Body of pancreas (tissue), 4 donors: ENCODE measurements around the gene TAF13. TPM values are rescaled to one million over a fixed set of nuclear protein-coding genes. Genes with fewer than 3 reads are reported as not detected.

Experiments
- ATAC-seq: fragments of 150-250 bp; one replicate; pipeline ENCODE4 v1.9.1; 2016
- DNase-seq, 4 donors: peaks; one replicate each; pipeline ENCODE4 v3.0.0-alpha.2; 2019
- H3K27ac ChIP-seq, 4 donors: fragments of 200-600 bp; sonication (generic); 1 replicate in 3 of 4; 2 replicates in 1 of 4; pipeline versions ENCODE4 v1.5.1 to v1.6.1; 2016 to 2019; ENCODE audit warnings: mild to moderate bottlenecking in 1 of 4, mixed read lengths in 1 of 4, moderate library complexity in 1 of 4
- H3K27me3 ChIP-seq, 2 donors: fragments of 200-600 bp; sonication (generic); one replicate each; pipeline ENCODE4 v1.6.0; 2016; ENCODE audit warnings: mild to moderate bottlenecking in 1 of 2
- H3K36me3 ChIP-seq, 2 donors: fragments of 200-600 bp; sonication (generic); replicated peaks in 1 of 2; 2 replicates each; pipeline ENCODE4 v1.5.1; 2016; ENCODE audit warnings: low read depth in 2 of 2; ENCODE audit not compliant: insufficient read depth in 1 of 2
- H3K4me1 ChIP-seq: fragments of 200-600 bp; sonication (generic); one replicate; pipeline ENCODE4 v1.6.0; 2016
- H3K4me3 ChIP-seq, 2 donors: fragments of 200-600 bp; sonication (generic); 1 replicate in 1 of 2; 2 replicates in 1 of 2; pipeline ENCODE4 v1.5.1; 2016 to 2019
- H3K9me3 ChIP-seq, 3 donors: fragments of 200-600 bp; sonication (generic); 1 replicate in 2 of 3; 2 replicates in 1 of 3; pipeline ENCODE4 v1.5.1; 2016
- POLR2A ChIP-seq, 3 donors: fragments of 450-650 bp; IDR thresholded peaks; one replicate each; pipeline ENCODE4 v1.6.1; 2016; ENCODE audit warnings: antibody characterized with exemption in 3 of 3, mild to moderate bottlenecking in 2 of 3
- WGBS, 2 donors: methylation state at CpG; one replicate each; pipeline ENCODE4 v1.1.5; 2017; 5-methylcytosine and 5-hydroxymethylcytosine counted together
- intact Hi-C: fragments of 100-400 bp; cut with DNase I; formaldehyde crosslinking; loops from one replicate; pipeline ENCODE4 v1.15.1; 2023
- total RNA-seq, 2 donors: library from RNA; depleted of rRNA; stranded (reverse); fragments of >200 nt; gene quantifications; one replicate each; pipeline ENCODE4 v1.1.0, GENCODE V29; 2016
- TF ChIP-seq, protein P1 (sequence below), 7 experiments: fragments of 450-650 bp in 4 of 7; fragments of 200-600 bp in 3 of 7; sonication (generic) in 3 of 7; IDR thresholded peaks; one replicate each; pipeline ENCODE4 v1.5.1; 2016 to 2019; ENCODE audit warnings: antibody characterized with exemption in 7 of 7

The TAF13 gene
- total RNA-seq, 2 donors from 2014 or later: 5.9 to 18.4 TPM

DNA sequence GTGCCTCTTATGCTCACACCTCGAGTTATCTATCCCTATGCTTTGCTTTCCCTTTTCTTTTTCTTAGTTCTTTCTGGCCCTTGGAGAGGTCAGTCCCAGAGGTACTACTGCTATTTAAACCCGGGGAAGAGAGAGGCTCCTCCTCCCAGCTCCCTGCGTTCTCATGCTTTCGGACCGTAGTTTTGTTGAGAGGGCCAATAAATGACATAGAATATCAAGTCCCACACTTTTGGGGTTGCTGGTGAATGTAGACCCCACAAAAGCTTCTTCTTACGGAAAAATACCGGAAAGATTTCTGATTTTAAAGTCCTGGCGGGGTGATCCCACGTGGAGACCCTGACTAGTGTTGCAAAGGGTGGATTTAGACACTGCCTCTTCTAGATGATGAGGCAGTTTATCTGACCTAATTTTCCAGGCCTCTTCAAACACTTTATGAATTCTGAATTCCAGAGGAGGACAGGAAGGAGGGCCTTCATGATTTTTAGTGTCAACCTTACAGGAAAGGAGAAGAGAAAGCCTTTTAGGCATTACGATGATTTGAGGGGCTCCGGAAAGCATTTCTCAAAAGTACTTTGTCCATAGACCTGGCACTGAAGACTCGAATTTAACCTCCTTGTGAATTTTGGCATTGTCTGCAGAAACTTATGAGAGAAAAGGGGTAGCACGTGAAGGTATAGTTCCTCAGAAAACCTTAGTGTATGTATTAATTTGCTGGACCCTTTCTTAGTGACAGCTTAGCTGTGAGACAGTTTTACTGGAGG, 15.5 kb upstream of the TAF13 start:
- intact Hi-C loops: no loop called here
- Histone ChIP-seq H3K4me3 (peak overlapping the region; percentile 73 to 78), H3K4me1 (peaks cover 30% of the 10 kb centered on the region), H3K27me3 (peaks cover 0 to 3% of the 10 kb centered on the region in 2 donors), H3K36me3 (peaks cover 0 to 3% of the 10 kb centered on the region in 2 donors), H3K27ac (peak overlapping the region; percentile 90 to 95 (median 91)), H3K9me3 (no peaks in the 10 kb centered on the region)
- DNase-seq (peak in 1 of 4 donors; percentile 32), ATAC-seq (peak; percentile 41)
- 1 to 2% methylated on average over 13 of the region's 13 CpGs for WGBS, 2 donors
- no peak for TF ChIP-seq POLR2A (IDR thresholded peaks at IDR 0.05)
- TF ChIP-seq, protein P1, sequence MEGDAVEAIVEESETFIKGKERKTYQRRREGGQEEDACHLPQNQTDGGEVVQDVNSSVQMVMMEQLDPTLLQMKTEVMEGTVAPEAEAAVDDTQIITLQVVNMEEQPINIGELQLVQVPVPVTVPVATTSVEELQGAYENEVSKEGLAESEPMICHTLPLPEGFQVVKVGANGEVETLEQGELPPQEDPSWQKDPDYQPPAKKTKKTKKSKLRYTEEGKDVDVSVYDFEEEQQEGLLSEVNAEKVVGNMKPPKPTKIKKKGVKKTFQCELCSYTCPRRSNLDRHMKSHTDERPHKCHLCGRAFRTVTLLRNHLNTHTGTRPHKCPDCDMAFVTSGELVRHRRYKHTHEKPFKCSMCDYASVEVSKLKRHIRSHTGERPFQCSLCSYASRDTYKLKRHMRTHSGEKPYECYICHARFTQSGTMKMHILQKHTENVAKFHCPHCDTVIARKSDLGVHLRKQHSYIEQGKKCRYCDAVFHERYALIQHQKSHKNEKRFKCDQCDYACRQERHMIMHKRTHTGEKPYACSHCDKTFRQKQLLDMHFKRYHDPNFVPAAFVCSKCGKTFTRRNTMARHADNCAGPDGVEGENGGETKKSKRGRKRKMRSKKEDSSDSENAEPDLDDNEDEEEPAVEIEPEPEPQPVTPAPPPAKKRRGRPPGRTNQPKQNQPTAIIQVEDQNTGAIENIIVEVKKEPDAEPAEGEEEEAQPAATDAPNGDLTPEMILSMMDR (IDR thresholded peaks at IDR 0.05): peak in 1 of 7 experiments; percentile 4

DNA sequence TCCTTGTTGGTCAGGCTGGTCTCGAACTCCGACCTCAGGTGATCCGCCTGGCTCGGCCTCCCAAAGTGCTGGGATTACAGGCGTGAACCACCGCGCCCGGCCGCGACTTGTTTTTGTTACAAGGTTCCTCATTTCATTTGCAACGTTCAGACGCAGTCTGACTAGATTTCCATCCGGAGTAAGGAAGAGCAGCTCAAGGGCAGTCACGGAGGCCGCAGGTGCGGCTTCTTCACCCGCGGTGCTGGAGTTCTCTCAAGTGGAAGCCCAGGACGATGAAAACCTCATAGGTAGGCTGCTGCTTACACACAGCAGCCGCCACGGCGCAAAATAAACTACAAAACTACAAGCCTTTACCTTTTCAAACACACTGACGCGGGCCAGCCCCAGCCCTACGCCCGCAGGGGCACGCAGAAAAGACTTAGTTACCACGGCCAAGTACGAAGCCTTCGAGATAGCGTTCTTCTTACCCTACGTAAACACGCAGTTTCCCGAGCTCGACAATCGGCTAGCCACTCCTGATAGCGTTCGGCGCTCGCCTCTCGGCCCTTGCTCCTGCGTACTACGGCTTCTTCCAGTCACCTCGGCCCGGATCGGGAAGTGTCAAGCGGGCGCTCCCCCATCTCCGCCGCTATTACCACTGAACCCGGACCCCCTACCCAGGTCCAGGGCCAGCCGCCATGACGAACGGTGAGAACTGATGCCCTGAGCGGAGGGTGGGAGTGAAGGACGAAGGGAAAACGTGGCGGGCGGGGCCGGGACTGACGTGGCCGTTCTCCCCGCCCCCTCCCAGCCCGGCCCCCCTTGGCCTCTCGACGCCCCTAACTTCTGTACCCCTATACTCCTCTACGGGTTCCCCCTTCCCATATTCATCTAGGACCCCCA, 14.6 kb upstream of the TAF13 start, which contains the start of gene TMEM167B:
TMEM167B (plus strand) TSS at position 569 of the 882 bp plus-strand sequence; CDS start at position 678, 109 bp downstream.
- intact Hi-C loops: no loop called here
- H3K36me3 ChIP-seq: peaks cover 0 to 3% of the 10 kb centered on the region in 2 donors
- WGBS, 2 donors: 3 to 4% methylated on average over 23 to 67 of the region's 67 CpGs
- TF ChIP-seq, protein P1 (IDR thresholded peaks at IDR 0.05): peak in 1 of 7 experiments; percentile 33
- TF ChIP-seq POLR2A (IDR thresholded peaks at IDR 0.05): peak; percentile 27 to 88 (median 80)
- no peaks in the 10 kb centered on the region for H3K9me3 ChIP-seq
- peaks cover 0 to 3% of the 10 kb centered on the region in 2 donors for H3K27me3 ChIP-seq
- H3K4me3 ChIP-seq: peak within 1 kb of the TSS; percentile 73 to 78
- ATAC-seq: peak; percentile 96
- peak within 1 kb of the TSS; percentile 90 to 95 (median 91) for H3K27ac ChIP-seq
- DNase-seq: peak; percentile 90 to 96 (median 92)
- H3K4me1 ChIP-seq: peaks cover 30% of the 10 kb centered on the region

DNA sequence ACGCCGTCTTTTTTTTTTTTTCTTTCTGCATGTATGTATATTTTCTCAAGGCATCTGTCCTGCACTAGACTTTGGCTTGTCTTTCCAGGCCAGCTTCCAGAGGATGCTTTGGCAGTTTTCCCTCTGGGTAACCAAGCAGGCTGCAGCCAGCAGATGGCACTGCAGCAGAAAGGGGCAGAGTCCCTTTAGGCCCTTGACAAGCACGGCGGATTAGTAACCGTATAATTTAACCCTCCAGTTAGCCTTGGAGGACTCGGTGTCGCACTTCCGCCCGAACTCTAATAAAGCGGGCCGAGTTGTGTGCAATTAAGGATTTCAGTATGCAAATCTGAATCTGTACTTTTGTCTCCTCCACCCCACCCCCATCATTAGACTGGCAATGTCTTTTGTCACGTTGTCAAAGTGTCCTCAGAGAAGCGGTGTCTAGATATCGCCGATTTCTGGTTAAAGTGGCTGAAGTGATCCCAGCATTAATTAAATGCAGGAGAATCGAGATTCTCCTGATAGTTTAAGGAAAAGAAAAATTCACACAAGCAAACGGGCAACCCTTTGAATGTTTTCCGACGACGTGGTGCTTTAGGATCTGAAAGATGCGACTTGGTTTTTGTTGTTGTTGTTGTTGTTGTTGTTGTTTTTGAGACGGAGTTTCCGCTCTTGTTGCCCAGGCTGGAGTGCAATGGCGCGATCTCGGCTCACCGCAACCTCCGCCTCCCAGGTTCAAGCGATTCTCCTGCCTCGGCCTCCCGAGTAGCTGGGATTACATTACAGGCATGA, 13.6 kb upstream of the TAF13 start:
- Histone ChIP-seq H3K4me3 (no peak overlapping the region), H3K9me3 (no peaks in the 10 kb centered on the region), H3K4me1 (peaks cover 30% of the 10 kb centered on the region), H3K36me3 (peaks cover 0 to 2% of the 10 kb centered on the region in 2 donors), H3K27me3 (peaks cover 0 to 3% of the 10 kb centered on the region in 2 donors), H3K27ac (peak overlapping the region in 3 of 4 donors; percentile 91 to 95 (median 91))
- TF ChIP-seq, protein P1 (IDR thresholded peaks at IDR 0.05): peak; percentile 38 to 77 (median 61)
- peak in 1 of 3 donors; percentile 8 for TF ChIP-seq POLR2A (IDR thresholded peaks at IDR 0.05)
- DNase-seq: peak; percentile 72 to 85 (median 82)
- intact Hi-C loops: no loop called here
- ATAC-seq: peak; percentile 59
- WGBS, 2 donors: 55 to 60% methylated on average over 25 to 31 of the region's 31 CpGs
